Gastroesophageal sphincter (tissue), 3 donors: ENCODE data around the gene ASIC2.

ENCODE experiments used
- POLR2A ChIP-seq, 2 donors: fragments of 450-650 bp; IDR thresholded peaks; one replicate each; pipeline ENCODE4 v1.6.1; 2017; ENCODE audit warnings: antibody characterized with exemption in 2 of 2, mild to moderate bottlenecking in 2 of 2, moderate library complexity in 1 of 2
- POLR2AphosphoS5 ChIP-seq: sonication (generic); formaldehyde crosslinking; IDR thresholded peaks from one replicate; pipeline ENCODE4 v1.6.1; 2017; ENCODE audit warnings: antibody characterized with exemption
- TF ChIP-seq, protein P1 (sequence below), 4 experiments: fragments of 200-600 bp in 2 of 4; fragments of 450-650 bp in 2 of 4; sonication (generic) in 1 of 4; IDR thresholded peaks; one replicate each; pipeline ENCODE4 v1.5.1; 2017 to 2019; ENCODE audit warnings: antibody characterized with exemption in 4 of 4, mild to moderate bottlenecking in 2 of 4, moderate library complexity in 2 of 4

DNA sequence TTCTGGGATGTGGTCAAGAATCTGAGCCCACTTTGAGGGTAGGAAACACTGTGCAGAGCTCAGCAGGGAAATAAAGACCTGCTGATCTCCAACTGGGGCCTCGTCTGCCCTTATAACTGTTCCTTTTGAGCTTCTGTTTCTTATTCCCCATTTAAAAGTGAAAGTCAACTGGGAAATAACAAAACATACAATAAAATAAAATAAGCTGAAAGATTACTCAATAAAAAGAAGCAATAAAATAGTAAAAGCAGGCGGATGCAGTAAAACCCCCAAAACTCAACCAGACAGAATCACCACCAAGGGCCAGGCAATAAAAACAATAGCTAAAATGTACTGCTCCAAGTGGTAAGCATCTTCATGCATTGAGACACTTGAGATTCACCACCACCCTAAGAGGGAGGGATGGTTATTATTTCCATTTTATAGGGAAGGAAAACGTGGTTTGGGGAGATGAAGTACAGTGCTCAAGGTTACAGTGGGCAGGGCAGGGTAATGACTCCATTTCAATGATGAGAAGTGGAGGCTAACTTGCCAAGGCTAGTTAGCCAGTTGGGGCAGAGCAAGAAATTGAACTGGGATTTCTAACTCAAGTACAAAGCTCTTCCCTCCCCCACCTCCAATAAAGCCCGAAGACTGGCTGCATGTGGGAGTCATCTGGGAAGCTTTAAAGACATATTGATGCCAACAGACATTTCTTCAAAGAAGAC lies 307.9 kb downstream of the ASIC2 start:
- TF ChIP-seq, protein P1, sequence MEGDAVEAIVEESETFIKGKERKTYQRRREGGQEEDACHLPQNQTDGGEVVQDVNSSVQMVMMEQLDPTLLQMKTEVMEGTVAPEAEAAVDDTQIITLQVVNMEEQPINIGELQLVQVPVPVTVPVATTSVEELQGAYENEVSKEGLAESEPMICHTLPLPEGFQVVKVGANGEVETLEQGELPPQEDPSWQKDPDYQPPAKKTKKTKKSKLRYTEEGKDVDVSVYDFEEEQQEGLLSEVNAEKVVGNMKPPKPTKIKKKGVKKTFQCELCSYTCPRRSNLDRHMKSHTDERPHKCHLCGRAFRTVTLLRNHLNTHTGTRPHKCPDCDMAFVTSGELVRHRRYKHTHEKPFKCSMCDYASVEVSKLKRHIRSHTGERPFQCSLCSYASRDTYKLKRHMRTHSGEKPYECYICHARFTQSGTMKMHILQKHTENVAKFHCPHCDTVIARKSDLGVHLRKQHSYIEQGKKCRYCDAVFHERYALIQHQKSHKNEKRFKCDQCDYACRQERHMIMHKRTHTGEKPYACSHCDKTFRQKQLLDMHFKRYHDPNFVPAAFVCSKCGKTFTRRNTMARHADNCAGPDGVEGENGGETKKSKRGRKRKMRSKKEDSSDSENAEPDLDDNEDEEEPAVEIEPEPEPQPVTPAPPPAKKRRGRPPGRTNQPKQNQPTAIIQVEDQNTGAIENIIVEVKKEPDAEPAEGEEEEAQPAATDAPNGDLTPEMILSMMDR (IDR thresholded peaks at IDR 0.05), result no peak
- TF ChIP-seq POLR2A (IDR thresholded peaks at IDR 0.05) (no peak), POLR2AphosphoS5 (no peak)
